ENCODE data around the gene EEIG1.

EEIG1 gene

DNA sequence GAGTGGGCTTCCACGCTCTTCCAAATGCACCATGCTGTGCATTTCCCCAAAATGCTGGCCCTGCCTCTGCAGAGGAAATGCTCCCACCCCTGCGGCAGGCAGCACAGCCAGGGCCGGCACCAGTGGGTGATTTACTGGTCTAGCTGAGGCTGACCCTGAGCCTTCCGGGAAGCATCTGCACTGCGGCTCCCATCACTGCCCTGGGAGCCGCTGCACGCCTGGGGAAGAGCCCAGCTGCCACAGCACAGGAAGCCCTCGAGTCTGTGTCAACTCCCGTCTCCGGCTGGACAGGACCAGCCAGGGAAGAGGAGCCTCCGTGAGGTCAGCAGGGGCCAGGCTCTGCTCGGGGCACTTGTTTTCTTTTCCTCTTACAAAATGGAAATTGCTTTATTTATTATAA lies 25.1 kb upstream of the EEIG1 start:
- H3K9me3 ChIP-seq = no peaks in the 10 kb centered on the region; the same call in 1 of the 2 replicates
- H3K4me1 ChIP-seq = peaks cover 21% of the 10 kb centered on the region
- TF ChIP-seq, protein P1, sequence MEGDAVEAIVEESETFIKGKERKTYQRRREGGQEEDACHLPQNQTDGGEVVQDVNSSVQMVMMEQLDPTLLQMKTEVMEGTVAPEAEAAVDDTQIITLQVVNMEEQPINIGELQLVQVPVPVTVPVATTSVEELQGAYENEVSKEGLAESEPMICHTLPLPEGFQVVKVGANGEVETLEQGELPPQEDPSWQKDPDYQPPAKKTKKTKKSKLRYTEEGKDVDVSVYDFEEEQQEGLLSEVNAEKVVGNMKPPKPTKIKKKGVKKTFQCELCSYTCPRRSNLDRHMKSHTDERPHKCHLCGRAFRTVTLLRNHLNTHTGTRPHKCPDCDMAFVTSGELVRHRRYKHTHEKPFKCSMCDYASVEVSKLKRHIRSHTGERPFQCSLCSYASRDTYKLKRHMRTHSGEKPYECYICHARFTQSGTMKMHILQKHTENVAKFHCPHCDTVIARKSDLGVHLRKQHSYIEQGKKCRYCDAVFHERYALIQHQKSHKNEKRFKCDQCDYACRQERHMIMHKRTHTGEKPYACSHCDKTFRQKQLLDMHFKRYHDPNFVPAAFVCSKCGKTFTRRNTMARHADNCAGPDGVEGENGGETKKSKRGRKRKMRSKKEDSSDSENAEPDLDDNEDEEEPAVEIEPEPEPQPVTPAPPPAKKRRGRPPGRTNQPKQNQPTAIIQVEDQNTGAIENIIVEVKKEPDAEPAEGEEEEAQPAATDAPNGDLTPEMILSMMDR (IDR thresholded peaks at IDR 0.05; ENCODE audit: low read depth, low read length) = no peak
- H3K4me3 ChIP-seq (ENCODE audit: low read depth, low read length) = no peak overlapping the region
- no peaks in the 10 kb centered on the region for H3K36me3 ChIP-seq
- H3K27me3 ChIP-seq = no peaks in the 10 kb centered on the region
- DNase-seq = peak; percentile 77

DNA sequence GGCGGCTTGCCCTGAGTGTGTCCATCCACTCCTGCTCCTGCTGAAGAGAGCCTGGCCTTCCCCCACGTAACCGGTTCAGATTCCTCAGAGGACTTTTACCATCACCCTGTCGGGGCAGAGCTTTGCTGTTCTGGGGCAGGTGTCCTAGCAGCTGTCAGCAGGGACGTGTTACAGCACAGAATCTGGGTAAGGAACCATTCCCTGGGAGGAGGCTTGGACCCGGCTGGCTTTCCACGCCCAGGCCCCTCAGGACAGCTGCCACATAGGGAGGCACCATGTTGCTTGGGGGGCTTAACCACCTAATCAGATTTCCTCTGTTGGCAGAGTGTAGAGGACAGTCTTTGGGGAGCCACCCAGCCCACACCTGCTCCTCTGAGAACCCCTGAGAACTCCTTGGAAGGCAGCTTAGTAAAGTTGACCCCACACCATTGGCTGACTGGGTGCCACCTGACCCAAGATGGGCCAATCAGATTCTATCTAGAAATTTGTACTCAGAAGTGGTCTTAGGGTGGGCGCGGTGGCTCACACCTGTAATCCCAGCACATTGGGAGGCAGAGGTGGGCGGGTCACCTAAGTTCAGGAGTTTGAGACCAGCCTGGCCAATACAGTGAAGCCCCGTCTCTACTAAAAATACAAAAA lies 23.3 kb upstream of the EEIG1 start:
- no peak for DNase-seq
- H3K4me1 ChIP-seq = peaks cover 21% of the 10 kb centered on the region
- TF ChIP-seq, protein P1 (IDR thresholded peaks at IDR 0.05; ENCODE audit: low read depth, low read length) = no peak

DNA sequence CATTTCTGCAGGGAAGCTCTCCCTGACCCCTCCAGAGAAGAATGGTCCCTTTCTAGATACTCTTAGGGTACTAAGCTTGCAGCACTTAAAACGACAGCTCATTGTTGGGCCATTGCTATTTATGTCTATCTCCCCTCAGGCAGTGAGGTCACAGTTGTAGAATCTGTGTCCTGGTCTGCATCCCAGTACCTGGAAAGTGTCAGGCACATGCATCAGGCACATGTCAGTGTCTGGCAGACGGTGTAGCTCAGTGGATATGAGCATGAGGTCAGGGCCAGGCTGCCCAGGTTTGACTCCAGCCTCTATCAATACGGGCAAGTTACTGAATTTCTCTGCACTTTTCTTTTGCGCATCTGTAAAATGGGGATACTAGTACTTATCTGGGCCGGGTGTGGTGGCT lies 22.2 kb upstream of the EEIG1 start:
- Histone ChIP-seq H3K36me3 (no peaks in the 10 kb centered on the region), H3K4me3 (ENCODE audit: low read depth, low read length) (no peak overlapping the region), H3K27me3 (no peaks in the 10 kb centered on the region), H3K9me3 (no peaks in the 10 kb centered on the region; the same call in 1 of the 2 replicates), H3K4me1 (peaks cover 21% of the 10 kb centered on the region)
- DNase-seq = peak; percentile 61
- TF ChIP-seq, protein P1 (IDR thresholded peaks at IDR 0.05; ENCODE audit: low read depth, low read length) = no peak

More for the DNA sequence above, 23.3 kb upstream of the EEIG1 start:
- Histone ChIP-seq H3K4me3 (ENCODE audit: low read depth, low read length) (no peak overlapping the region), H3K36me3 (no peaks in the 10 kb centered on the region), H3K9me3 (no peaks in the 10 kb centered on the region; the same call in 1 of the 2 replicates), H3K27me3 (no peaks in the 10 kb centered on the region)

DNA sequence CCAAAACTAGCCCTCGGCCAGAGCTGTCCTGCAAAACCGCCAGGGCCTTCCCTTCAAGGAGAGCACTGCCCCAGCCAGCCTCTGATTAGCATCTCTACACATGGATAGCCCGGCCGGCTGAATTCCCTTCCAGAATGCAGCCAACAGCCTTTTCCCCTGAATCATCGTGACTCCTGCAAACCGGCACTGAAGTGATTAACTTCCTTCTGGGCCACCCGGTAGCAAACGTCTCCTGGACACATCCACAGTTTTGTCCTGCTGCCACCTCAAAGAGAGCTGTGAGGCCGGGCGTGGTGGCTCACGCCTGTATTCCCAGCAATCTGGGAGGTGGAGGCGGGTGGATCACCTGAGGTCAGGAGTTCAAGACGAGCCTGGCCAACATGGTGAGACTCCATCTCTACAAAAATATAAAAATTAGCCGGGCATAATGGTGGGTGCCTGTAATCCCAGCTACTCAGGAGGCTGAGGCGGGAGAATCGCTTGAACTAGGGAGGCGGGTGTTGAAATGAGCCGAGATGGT lies 21.1 kb upstream of the EEIG1 start:
- peaks cover 3% of the 10 kb centered on the region; the same call in 1 of the 2 replicates for H3K9me3 ChIP-seq
- DNase-seq = peak; percentile 75
- no peaks in the 10 kb centered on the region for H3K36me3 ChIP-seq
- H3K4me3 ChIP-seq (ENCODE audit: low read depth, low read length) = peak overlapping the region; percentile 13
- TF ChIP-seq, protein P1 (IDR thresholded peaks at IDR 0.05; ENCODE audit: low read depth, low read length) = no peak
- H3K27me3 ChIP-seq = no peaks in the 10 kb centered on the region
- peaks cover 15% of the 10 kb centered on the region for H3K4me1 ChIP-seq

DNA sequence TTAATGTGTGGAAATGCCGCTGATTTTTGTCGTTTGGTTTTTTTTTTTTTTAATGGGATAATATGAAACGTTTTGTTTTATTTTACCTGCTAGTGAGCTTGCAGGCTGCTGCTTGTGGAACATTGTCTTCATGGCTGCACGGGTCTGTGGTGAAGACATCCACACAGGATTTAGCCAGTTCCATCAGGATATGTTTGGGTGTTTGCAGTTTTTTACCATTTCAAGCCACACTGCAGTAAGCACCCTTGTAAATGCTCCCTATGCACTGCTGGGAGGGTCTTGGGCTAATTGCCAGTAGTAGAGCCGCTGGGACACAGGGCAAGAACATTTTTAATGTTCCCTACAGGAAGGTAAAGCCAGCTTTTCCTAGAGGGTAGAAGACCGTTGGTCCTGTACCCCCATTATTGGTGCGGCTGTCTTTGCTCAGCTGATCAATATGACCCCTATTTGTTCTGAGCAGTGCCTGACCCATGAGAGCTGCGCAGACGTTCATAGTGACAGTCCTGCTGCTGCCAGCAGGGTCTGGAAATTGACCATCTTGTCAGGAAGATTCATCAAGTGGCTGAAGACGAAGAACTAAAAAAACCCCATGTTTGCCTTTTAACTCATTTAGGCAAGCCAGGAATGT lies 20.5 kb upstream of the EEIG1 start:
- peaks cover 15% of the 10 kb centered on the region for H3K4me1 ChIP-seq
- H3K9me3 ChIP-seq = peaks cover 3% of the 10 kb centered on the region; the same call in 1 of the 2 replicates
- no peak for DNase-seq
- TF ChIP-seq, protein P1 (IDR thresholded peaks at IDR 0.05; ENCODE audit: low read depth, low read length) = no peak
- H3K27me3 ChIP-seq = no peaks in the 10 kb centered on the region
- H3K4me3 ChIP-seq (ENCODE audit: low read depth, low read length) = peak overlapping the region; percentile 13
- H3K36me3 ChIP-seq = no peaks in the 10 kb centered on the region

DNA sequence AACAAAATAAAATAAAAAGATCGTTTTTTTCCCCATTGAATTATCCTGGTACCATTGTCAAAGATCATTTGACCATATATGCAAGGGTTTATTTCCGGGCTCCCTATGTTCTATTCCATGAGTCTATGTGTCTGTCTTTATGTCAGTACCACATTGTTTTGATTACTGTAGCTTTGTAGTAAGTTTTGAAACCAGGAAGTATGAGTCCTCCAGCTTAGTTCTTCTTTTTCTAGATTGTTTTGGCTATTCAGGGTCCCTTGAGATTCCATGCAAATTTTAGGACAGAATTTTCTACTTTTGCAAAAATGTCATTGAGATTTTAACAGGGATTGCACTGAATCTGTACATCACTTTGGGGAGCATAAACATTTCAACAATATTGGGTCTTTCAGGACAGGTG lies 18.7 kb upstream of the EEIG1 start:
- no peak overlapping the region for H3K4me3 ChIP-seq (ENCODE audit: low read depth, low read length)
- no peaks in the 10 kb centered on the region for H3K27me3 ChIP-seq
- no peak for DNase-seq
- H3K36me3 ChIP-seq = no peaks in the 10 kb centered on the region
- peaks cover 3% of the 10 kb centered on the region; the same call in 1 of the 2 replicates for H3K9me3 ChIP-seq
- TF ChIP-seq, protein P1 (IDR thresholded peaks at IDR 0.05; ENCODE audit: low read depth, low read length) = no peak
- H3K4me1 ChIP-seq = peaks cover 15% of the 10 kb centered on the region
